Left colon (tissue), 2 donors: ENCODE results near the gene TOX2. TPM values are rescaled to one million over a fixed set of nuclear protein-coding genes. Genes with fewer than 3 reads are reported as not detected.

ENCODE experiments used
- ATAC-seq: fragments of 200-7000 bp; cut with Tn5 transposase; one replicate; pipeline ENCODE4 v1.9.1; 2020; ENCODE audit warnings: mild to moderate bottlenecking, moderate library complexity
- DNase-seq, 2 donors: peaks; one replicate each; pipeline ENCODE4 v3.0.0-alpha.2; 2020
- intact Hi-C, 2 donors: fragments of 100-400 bp; cut with DNase I in 1 of 2; cut with micrococcal nuclease in 1 of 2; formaldehyde crosslinking; loops; one replicate each; pipeline versions ENCODE4 v1.11.2 to v1.14.0; 2022; cut with DNase I, micrococcal nuclease
- total RNA-seq, 2 donors: library from RNA; stranded (reverse); fragmentation: NEBNext Ultra II Directional; extraction: Animal tissue kit (Norgen Biotek cat#: 25700); gene quantifications; one replicate each; pipeline ENCODE4 v1.2.1, GENCODE V29; 2021
- donor health status: DM: no; HTN: no; CAD: no.
- donor health status: DM: yes; HTN: yes; CAD: no.

The TOX2 gene
- total RNA-seq, 2 donors from 2014 or later = 3.0 to 3.4 TPM

GRCh38 chr20:44020406-44021148 is 105.9 kb downstream of the TOX2 start:
- DNase-seq (no peak), ATAC-seq (no peak)
- intact Hi-C loops = no loop called here

- no peak for ATAC-seq
- intact Hi-C loops = no loop called here
- DNase-seq = no peak
These were observed 106.5 kb downstream of the TOX2 start for GRCh38 chr20:44021186-44021585.

- ATAC-seq (no peak), DNase-seq (no peak)
- intact Hi-C loops = no loop called here
These were observed 107.2 kb downstream of the TOX2 start for GRCh38 chr20:44021900-44022299.

DNA sequence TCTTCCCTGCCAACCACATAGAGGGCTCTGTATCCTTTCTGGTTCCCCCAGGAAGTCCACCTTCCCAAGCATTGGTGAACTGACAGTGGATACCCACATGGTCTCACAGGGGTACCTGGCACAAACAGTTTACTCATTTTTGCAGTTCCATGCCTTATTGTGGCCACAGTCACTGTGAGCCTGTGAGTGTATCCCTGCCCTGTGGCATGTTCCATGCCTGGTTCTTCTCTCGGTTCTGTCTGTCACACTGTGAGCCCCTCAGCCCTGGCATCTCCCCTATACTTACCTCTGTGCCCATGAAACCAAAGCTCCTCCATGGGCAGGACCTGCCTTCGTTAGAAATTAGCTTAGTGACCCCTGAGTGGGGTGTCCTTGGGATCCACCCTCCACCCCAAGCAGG is 107.8 kb downstream of the TOX2 start:
- no peak for ATAC-seq
- intact Hi-C loops = no loop called here
- DNase-seq = no peak

DNA sequence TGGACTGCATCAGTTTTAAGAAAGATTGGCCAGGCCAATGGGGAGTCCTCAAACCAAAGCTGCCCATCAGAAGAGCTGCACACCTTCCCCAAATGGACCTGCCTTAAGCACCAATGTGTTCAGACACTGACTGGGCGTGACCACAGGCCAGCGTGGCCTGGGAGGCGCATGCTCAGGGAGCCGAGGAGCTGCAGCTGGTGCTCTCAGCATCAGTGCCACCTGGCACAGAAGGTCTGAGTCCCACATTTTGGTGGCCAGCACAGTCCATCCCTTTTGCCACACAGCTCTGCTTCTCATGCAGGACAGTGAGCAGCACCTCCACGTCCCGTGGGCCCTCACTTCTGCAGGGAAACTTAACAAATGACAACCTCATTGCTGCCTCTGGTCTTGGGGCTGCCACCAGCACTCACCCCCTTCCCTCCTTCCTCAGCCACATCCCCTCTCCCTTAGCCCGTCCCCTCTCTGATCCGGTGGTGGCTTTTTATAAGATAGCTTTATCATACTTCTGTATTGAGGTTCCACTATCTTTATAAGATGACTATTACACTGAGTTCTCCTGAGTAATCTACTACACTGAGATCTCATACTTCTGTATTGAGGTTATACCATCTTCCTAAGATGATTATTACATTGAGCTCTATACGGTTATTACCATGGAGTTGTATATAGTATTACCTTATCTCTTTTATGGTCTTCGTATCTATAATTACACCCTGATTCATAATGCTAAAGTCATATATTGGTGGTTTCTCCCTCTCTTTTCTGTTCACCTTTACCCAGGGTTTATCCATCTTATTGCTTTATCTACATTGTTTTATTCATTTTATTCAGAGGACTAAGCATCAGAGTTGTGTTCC is 109.1 kb downstream of the TOX2 start:
- peak; percentile 78 for ATAC-seq
- DNase-seq = peak in 1 of 2 donors; percentile 46
- intact Hi-C loops = no loop called here

- DNase-seq (no peak), ATAC-seq (no peak)
- intact Hi-C loops = no loop called here
These were observed 110.3 kb downstream of the TOX2 start for GRCh38 chr20:44024820-44025580.

DNA sequence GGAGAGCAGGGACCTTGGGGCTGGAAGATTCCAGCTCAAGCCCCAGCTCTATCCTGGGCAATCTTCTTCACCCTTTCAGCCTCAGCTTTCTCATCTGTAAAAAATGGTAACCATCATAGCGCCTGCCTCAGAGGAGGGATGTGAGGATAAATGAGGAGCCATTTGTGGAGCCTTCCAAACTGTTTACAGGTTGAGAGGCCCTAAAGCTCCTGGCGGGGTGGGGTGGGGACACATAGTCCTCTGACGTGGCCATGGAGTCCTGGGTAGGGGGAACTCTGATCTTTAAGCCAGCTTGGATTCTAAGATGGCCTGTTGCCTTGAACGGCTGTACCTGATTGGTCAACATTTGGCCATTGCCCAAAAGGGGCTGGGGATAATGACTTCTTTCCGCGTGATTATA is 111.1 kb downstream of the TOX2 start:
- ATAC-seq = no peak
- intact Hi-C loops = no loop called here
- no peak for DNase-seq

DNA sequence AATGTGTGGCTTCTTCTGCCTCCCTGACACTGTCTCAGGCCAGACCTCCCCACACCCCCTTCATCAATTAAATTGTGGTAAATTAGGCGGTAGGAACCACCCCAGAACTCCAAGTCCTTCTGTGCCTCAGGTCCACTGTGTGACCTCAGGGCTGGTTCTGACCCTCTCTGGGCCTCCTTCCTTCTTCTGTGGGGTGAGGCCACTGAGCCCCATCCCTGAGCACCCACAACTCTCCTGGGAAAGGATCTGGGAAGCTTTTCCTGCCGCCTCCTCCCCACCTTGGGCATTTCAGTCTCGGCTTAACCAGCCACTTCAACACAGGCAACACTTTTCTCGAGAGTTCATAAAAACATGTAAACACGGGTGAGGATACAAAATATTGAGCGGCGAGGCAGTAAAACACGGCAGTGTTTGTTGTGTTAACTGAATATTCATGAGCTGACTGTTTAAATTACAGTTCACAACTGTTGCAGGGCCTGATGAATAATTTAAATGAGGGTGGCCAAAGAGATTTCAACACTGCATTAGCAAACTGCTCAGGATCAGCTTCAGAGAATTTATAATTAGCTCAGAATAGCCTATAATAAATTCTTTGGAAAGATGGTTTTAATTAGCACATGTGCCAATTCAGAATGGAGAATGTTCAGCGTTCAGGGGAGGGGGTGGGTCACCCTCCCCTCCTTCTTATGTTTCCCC is 112.1 kb downstream of the TOX2 start:
- DNase-seq (no peak), ATAC-seq (no peak)
- intact Hi-C loops = no loop called here

- DNase-seq = no peak
- intact Hi-C loops = no loop called here
- ATAC-seq = no peak
These were observed 112.8 kb downstream of the TOX2 start for GRCh38 chr20:44027343-44028002.

DNA sequence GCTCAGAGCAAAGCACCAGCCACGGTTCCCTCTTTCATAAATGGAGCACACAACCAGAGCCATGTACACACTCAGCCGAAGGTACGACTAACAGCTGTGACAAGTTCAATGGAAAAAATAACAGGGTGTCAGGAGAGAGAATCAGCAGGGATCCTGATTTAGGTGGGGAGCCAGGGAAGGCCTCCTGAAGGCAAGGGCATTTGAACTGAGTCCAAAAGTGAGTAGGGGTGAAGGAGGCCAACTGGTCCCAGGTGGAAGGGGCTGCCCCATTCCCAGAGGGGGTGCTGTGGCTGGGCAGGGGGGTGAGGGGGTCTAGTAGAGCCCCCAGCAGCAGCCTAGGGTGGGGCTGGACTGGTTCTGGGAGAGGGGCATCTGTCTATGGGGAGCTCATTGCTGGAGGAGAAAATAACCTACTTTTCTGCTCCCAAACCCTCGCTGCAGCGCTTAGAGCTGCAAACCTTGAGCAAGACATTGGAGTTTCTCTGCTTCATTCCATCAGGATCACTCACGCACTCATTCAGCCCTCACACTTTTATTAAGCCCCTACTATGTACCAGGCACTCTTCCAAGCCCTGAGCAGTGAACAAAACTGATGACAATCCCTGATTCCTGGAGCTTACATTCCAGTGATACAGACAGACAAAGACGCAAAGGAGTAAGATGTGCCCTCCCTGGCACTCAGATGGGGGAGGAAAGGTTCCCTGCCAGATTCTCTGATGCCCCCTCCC is 113.5 kb downstream of the TOX2 start:
- intact Hi-C loops = no loop called here
- ATAC-seq (no peak), DNase-seq (no peak)

DNA sequence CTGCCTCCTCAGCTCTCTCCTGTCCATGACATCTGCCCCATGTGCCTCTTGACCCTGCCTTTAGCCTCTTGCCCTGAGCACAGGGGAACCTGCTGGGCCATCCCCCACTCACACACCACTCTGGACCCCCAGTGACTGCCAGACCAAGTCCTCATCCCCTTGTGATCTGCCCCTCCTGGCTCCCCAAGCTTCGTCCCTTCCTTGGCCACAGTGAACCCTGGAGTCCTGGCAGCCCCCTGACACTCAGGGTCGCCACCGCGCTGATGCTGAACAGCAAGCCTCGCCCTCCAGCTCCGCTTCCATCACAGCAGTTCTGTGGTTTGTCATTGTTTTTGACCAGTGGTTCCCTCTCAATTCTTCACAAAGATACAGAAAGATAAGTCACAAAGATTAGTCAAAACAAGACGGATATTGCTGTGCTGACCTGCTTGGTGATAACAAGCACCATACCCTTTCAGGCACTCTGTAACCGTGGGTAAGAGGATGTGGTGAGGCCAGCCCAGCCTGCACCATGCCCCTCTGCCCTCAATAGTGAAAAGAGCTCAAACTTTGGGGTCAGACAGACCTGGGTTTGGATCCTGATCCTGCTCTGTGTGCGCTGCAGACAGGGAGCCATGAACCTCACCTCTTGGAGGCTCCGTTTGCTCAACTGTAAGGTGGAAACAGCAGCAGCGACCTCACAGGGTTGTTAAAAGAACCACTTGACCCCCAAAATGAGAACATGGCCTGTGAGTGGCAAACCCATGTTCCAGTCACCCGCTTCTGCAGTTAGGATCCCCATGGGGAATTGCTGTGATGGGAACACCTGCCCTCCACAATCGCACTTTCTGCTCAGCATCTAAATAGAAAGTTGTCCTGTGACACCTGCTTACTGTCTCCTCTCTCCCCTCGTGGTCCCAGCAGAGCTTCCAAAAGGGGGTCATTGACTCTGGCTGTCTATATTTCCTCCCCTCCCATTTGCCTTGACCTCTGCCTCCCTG is 114.5 kb downstream of the TOX2 start:
- DNase-seq (no peak), ATAC-seq (no peak)
- intact Hi-C loops = no loop called here

DNA sequence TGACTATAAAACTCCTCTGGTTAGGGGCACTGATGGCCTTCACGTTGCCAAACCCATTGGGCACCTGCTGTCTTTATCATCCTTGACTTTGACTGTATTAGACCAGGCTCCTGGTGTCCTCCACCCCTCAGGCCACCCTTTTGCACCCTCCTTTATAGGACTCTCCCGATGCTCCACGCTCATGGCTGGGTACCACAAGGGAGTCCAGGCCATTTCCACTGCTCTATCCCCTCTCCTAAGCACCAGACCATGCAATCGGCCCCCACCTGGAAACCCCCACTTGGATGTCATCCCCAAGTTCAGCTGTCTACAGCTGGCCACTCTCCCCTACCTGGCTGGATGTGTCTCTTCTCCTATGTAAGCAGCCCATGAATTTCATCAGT is 115.2 kb downstream of the TOX2 start:
- intact Hi-C loops = no loop called here
- ATAC-seq = no peak
- DNase-seq = no peak

GRCh38 chr20:44030394-44030793 is 115.7 kb downstream of the TOX2 start:
- no peak for ATAC-seq
- DNase-seq = no peak
- intact Hi-C loops = no loop called here

DNA sequence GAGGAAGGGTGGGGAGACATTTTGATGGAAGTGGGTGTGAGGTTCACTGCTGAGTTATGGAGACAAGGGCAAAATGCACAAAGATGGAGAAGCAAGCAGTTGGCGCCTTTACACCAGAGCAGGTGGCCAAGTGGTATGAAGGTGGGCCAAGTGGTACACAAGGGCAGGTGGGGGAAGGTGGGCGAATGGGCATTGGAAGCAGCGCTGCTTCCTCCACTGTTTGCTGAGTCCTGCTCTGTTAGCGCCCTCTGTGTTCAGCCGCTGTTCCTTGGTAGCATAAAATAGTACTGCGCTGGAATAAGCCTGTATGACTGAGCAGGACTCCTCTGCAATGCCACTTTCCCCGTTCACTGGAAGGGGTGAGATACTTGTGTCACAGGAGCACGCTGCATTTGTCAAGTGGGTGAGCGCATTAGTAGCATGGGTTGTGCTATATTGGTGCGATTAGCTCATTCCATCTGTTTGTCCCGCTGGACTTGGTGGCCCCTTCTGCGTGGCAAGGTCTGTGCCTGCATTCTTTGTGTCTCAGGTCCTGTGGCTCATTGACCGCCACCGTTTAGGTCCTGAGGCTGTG is 116.4 kb downstream of the TOX2 start:
- no peak for DNase-seq
- ATAC-seq = no peak
- intact Hi-C loops = no loop called here

DNA sequence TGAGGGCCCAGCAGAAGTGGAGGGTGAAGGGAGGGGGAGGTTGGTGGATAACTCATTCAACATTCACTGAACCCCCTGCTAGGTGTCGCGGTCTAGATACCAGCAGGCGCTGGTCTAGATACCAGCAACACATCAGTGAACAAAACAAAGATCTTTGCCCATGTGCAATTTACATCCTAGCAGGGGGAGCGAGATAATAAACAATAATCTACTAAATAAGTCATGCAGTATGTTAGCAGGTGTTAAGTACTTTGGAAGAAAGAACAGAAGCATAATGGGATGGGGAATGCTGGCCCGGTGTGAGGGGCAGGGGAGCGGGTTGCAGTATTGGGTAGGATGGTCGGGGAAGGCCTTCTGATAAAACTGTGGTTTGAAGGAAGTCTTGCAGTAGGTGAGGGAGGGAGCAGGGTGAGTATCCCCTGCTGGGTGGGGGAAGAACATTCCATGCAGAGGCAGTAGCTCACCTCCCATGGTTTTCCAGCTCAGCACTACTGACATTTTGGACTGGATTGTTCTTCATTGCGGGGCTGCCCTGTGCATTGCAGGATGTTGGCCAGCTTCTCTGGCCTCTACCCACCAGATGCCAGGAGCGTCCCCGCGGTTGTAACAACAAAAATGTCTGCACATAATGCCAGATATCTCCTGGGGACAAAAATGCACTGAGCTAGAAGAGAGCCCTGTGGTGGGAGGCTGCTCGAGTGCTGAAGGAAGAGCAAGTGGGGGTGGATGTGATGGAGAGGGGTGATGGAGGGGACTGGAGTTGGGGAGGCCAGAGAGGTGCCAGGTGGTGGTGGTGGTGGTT is 117.3 kb downstream of the TOX2 start:
- intact Hi-C loops = no loop called here
- no peak for ATAC-seq
- DNase-seq = no peak
